A549 (cell line): ENCODE data around the gene ZNF385D. TPM values are rescaled to one million over a fixed set of nuclear protein-coding genes. Genes with fewer than 3 reads are reported as not detected.
A peak's percentile ranks its signal among the peaks of the same experiment; 100 is the strongest.

Source experiments
- ATAC-seq, 2 experiments: fragments of 200-7000 bp in 1 of 2; fragments of >200 bp in 1 of 2; cut with Nextera tagmentation in 1 of 2; cut with Tn5 transposase in 1 of 2; 3 replicates each; pipeline versions ENCODE4 v1.8.0 to v1.9.1; 2018 to 2020; ENCODE audit warnings: mild to moderate bottlenecking in 1 of 2, moderate library complexity in 1 of 2
- CTCF ChIA-PET: fragments of 300-600 bp; sonication (Branson Sonifier 250); formaldehyde crosslinking; extraction: SDS; loops from one replicate; lab custom pipeline; 2021; ENCODE audit warnings: antibody characterized with exemption, inconsistent platforms; lab: Yijun Ruan, JAX
- POLR2A ChIA-PET: fragments of 350-600 bp; formaldehyde crosslinking; extraction: SDS; loops from one replicate; lab custom pipeline; 2021; ENCODE audit warnings: antibody characterized with exemption, inconsistent platforms; lab: Yijun Ruan, JAX
- DNase-seq, 2 experiments: peaks; one replicate each; pipeline versions ENCODE4 v3.0.0 to v3.0.0-alpha.2; 2011 to 2016; ENCODE audit warnings: low read depth in 1 of 2, low spot score in 1 of 2
- FAIRE-seq: peaks from 2 replicates; lab custom pipeline; 2011; peaks lifted over from hg19 to GRCh38; lab: Jason Lieb, UNC
- H3K27ac ChIP-seq, 2 experiments: fragments of >200 bp; sonication (Bioruptor Twin); formaldehyde crosslinking; 3 replicates each; pipeline ENCODE4 v1.5.1; 2016 to 2017
- H3K4me1 ChIP-seq: fragments of >200 bp; sonication (Bioruptor Twin); formaldehyde crosslinking; 3 replicates; pipeline ENCODE4 v1.6.1; 2016
- H3K4me2 ChIP-seq: fragments of >200 bp; sonication (Bioruptor Twin); formaldehyde crosslinking; 3 replicates; pipeline ENCODE4 v1.6.1; 2016
- H3K4me3 ChIP-seq: fragments of >200 bp; sonication (Bioruptor Twin); formaldehyde crosslinking; 3 replicates; pipeline ENCODE4 v1.5.1; 2016
- H3K9me3 ChIP-seq: fragments of >200 bp; sonication (Bioruptor Twin); formaldehyde crosslinking; 3 replicates; pipeline ENCODE4 v1.6.1; 2016
- BHLHE40 ChIP-seq: IDR thresholded peaks from 2 replicates; pipeline ENCODE4 v1.6.1; 2012; ENCODE audit warnings: low read depth, low read length, inconsistent platforms
- CBX2 ChIP-seq: fragments of 200-600 bp; sonication (generic); IDR thresholded peaks from 2 replicates; pipeline ENCODE4 v1.6.1; 2016; ENCODE audit warnings: low read depth, mild to moderate bottlenecking, borderline replicate concordance
- CTCF ChIP-seq: fragments of >200 bp; sonication (Bioruptor Twin); formaldehyde crosslinking; IDR thresholded peaks from 3 replicates; pipeline ENCODE4 v1.5.1; 2016
- E2F6 ChIP-seq: IDR thresholded peaks from 2 replicates; pipeline ENCODE4 v1.6.1; 2012; ENCODE audit warnings: low read depth, borderline replicate concordance
- EHMT2 ChIP-seq: fragments of 200-600 bp; sonication (generic); IDR thresholded peaks from 2 replicates; pipeline ENCODE4 v1.6.1; 2016; ENCODE audit warnings: antibody characterized with exemption, low read depth, mild to moderate bottlenecking, moderate library complexity
- ELK1 ChIP-seq: fragments of 150-350 bp; IDR thresholded peaks from 2 replicates; pipeline ENCODE4 v1.6.1; 2014; ENCODE audit warnings: low read depth, mild to moderate bottlenecking, low read length
- ESRRA ChIP-seq: fragments of 150-350 bp; IDR thresholded peaks from 2 replicates; pipeline ENCODE4 v1.6.1; 2014; ENCODE audit warnings: mild to moderate bottlenecking, low read length, borderline replicate concordance
- FOSL2 ChIP-seq, 2 experiments: fragments of 450-650 bp in 1 of 2; fragments of >200 bp in 1 of 2; sonication (Bioruptor Twin) in 1 of 2; formaldehyde crosslinking; IDR thresholded peaks; 2 replicates each; pipeline versions ENCODE4 v1.5.0 to v1.6.1; 2016 to 2020; ENCODE audit warnings: mild to moderate bottlenecking in 1 of 2, moderate library complexity in 1 of 2
- HES2 ChIP-seq: fragments of >200 bp; sonication (Bioruptor Twin); formaldehyde crosslinking; IDR thresholded peaks from 2 replicates; pipeline ENCODE4 v1.6.1; 2016
- HEYL ChIP-seq: fragments of 250-450 bp; sonication (Bioruptor Pico); IDR thresholded peaks from 2 replicates; pipeline ENCODE4 v1.8.0; 2021; ENCODE audit warnings: mild to moderate bottlenecking, moderate library complexity
- HOXB5 ChIP-seq: fragments of 250-450 bp; sonication (Bioruptor Pico); IDR thresholded peaks from 2 replicates; pipeline ENCODE4 v1.5.0; 2020; ENCODE audit warnings: mild to moderate bottlenecking, moderate library complexity
- JUN ChIP-seq, 2 experiments: fragments of >200 bp; sonication (Bioruptor Twin); formaldehyde crosslinking; IDR thresholded peaks; 2 replicates in 1 of 2; 3 replicates in 1 of 2; pipeline ENCODE4 v1.6.1; 2016 to 2017
- JUNB ChIP-seq: fragments of >200 bp; sonication (Bioruptor Twin); formaldehyde crosslinking; IDR thresholded peaks from 2 replicates; pipeline ENCODE4 v1.6.1; 2016
- MAFK ChIP-seq: fragments of 450-650 bp; IDR thresholded peaks from 2 replicates; pipeline ENCODE4 v1.6.1; 2014; ENCODE audit not compliant: partially characterized antibody
- MAX ChIP-seq: IDR thresholded peaks from 2 replicates; pipeline ENCODE4 v1.6.1; 2012
- MYC ChIP-seq: IDR thresholded peaks from 2 replicates; pipeline ENCODE4 v1.6.1; 2012; ENCODE audit warnings: mild to moderate bottlenecking, inconsistent platforms, low read length, improper control_type of control experiment, borderline replicate concordance
- PBX3 ChIP-seq: IDR thresholded peaks from 2 replicates; pipeline ENCODE4 v1.6.1; 2012
- POLR2A ChIP-seq: IDR thresholded peaks from 2 replicates; pipeline ENCODE4 v1.6.1; 2012; ENCODE audit warnings: mild to moderate bottlenecking, low read length
- RARB ChIP-seq: fragments of 250-450 bp; sonication (Bioruptor Pico); IDR thresholded peaks from 2 replicates; pipeline ENCODE4 v1.8.0; 2021; ENCODE audit warnings: mild to moderate bottlenecking, moderate library complexity
- RCOR1 ChIP-seq: fragments of 150-350 bp; IDR thresholded peaks from 2 replicates; pipeline ENCODE4 v1.6.1; 2014; ENCODE audit warnings: antibody characterized with exemption, low read length, low read depth
- REST ChIP-seq: fragments of 200-600 bp; sonication (generic); IDR thresholded peaks from 2 replicates; pipeline ENCODE4 v1.6.1; 2016; ENCODE audit warnings: antibody characterized with exemption, mild to moderate bottlenecking, moderate library complexity
- RFX5 ChIP-seq: fragments of 450-650 bp; IDR thresholded peaks from 2 replicates; pipeline ENCODE4 v1.7.1; 2014; ENCODE audit warnings: antibody characterized with exemption, mild to moderate bottlenecking, moderate library complexity
- SMC3 ChIP-seq: fragments of >200 bp; sonication (Bioruptor Twin); formaldehyde crosslinking; IDR thresholded peaks from 3 replicates; pipeline ENCODE4 v1.6.1; 2018; ENCODE audit warnings: inconsistent platforms
- ZFP36 ChIP-seq: fragments of 450-650 bp; IDR thresholded peaks from 2 replicates; pipeline ENCODE4 v1.6.1; 2014; ENCODE audit warnings: borderline replicate concordance; ENCODE audit not compliant: partially characterized antibody
- WGBS: methylation state at CpG from one replicate; pipeline ENCODE4 v1.1.6; 2017; ENCODE audit errors: missing lambda C conversion rate; 5-methylcytosine and 5-hydroxymethylcytosine counted together
- polyA plus RNA-seq, 4 experiments: library from polyadenylated mRNA; depleted of rRNA in 3 of 4; stranded (reverse); fragments of >200 nt; fragmentation: RNase III in 1 of 4; extraction: RNeasy Plus Mini Kit Qiagen cat#74134 plus additional on column Dnase treatment in 1 of 4; gene quantifications; 2 replicates in 3 of 4; 3 replicates in 1 of 4; pipeline ENCODE4 v1.2.3, GENCODE V29; 2011 to 2017

ZNF385D gene
- polyA plus RNA-seq, 2 of the 4 experiments (the other 2 are of a cell fraction): not detected

GRCh38 chr3:21649519-21649918 is 101.5 kb downstream of the ZNF385D start:
- TF ChIP-seq MAX (no peak), JUNB (no peak), CTCF (no peak), HOXB5 (no peak), RFX5 (no peak), SMC3 (no peak), MAFK (peak; percentile 49)
- TF ChIP-seq, all 56 proteins: peak for 1
- ChIA-PET POLR2A (no interaction called here), CTCF (no interaction called here)
- FAIRE-seq (no peak), ATAC-seq (no peak), DNase-seq (no peak)
- H3K4me1 ChIP-seq: no peaks in the 10 kb centered on the region
- WGBS: 2% methylated on average over 1 of the region's 1 CpG
- H3K9me3 ChIP-seq: no peaks in the 10 kb centered on the region
- H3K4me3 ChIP-seq: no peak overlapping the region
- H3K4me2 ChIP-seq: no peak overlapping the region
- no peak overlapping the region for H3K27ac ChIP-seq

- Histone ChIP-seq H3K4me3 (no peak overlapping the region), H3K9me3 (no peaks in the 10 kb centered on the region), H3K4me1 (no peaks in the 10 kb centered on the region), H3K27ac (no peak overlapping the region), H3K4me2 (no peak overlapping the region)
- TF ChIP-seq MYC (no peak), HOXB5 (no peak), ZFP36 (no peak), JUN (IDR thresholded peaks at IDR 0.05) (no peak), BHLHE40 (no peak), FOSL2 (IDR thresholded peaks at IDR 0.05) (no peak), FOSL2 (CRISPR knock-in tag; IDR thresholded peaks at IDR 0.05) (no peak), RFX5 (no peak), RCOR1 (no peak), CBX2 (no peak), POLR2A (no peak), ESRRA (no peak), E2F6 (no peak), ELK1 (no peak)
- ATAC-seq (no peak), DNase-seq (no peak), FAIRE-seq (no peak)
- 14% methylated on average over 4 of the region's 4 CpGs for WGBS
- CTCF ChIA-PET: no interaction called here
- POLR2A ChIA-PET: no interaction called here
Measured at GRCh38 chr3:21647961-21648360, 103.0 kb downstream of the ZNF385D start.

- H3K27ac ChIP-seq: no peak overlapping the region
- WGBS: 2% methylated on average over 4 of the region's 4 CpGs
- no peak for ATAC-seq
- TF ChIP-seq MAX: no peak
- TF ChIP-seq HEYL (CRISPR knock-in tag): no peak
- TF ChIP-seq JUN (IDR thresholded peaks at IDR 0.05): no peak
- TF ChIP-seq HES2: no peak
- TF ChIP-seq REST: no peak
- TF ChIP-seq RARB (CRISPR knock-in tag): no peak
- no peak for TF ChIP-seq ESRRA
- TF ChIP-seq RFX5: no peak
- TF ChIP-seq EHMT2: no peak
- no peak for TF ChIP-seq PBX3
- no peak for TF ChIP-seq MYC
- POLR2A ChIA-PET: no interaction called here
- H3K4me2 ChIP-seq: no peak overlapping the region
- no peak overlapping the region for H3K4me3 ChIP-seq
- no peaks in the 10 kb centered on the region for H3K4me1 ChIP-seq
- H3K9me3 ChIP-seq: no peaks in the 10 kb centered on the region
- no peak for FAIRE-seq
- DNase-seq: no peak
- CTCF ChIA-PET: interaction anchor here (0.8 kb wide), 1 partner anchor 1133 kb away, joined by 3 read pairs; no protein-coding TSS in a partner anchor
Measured at GRCh38 chr3:21645121-21645897, 105.7 kb downstream of the ZNF385D start.
